GM19240 (cell line): Measurements from ENCODE around the gene HIRIP3.

ENCODE experiments used
- DNase-seq: peaks from one replicate; pipeline ENCODE4 v3.0.0; 2011; ENCODE audit warnings: low spot score; ENCODE audit not compliant: insufficient read length

The HIRIP3 gene

DNA sequence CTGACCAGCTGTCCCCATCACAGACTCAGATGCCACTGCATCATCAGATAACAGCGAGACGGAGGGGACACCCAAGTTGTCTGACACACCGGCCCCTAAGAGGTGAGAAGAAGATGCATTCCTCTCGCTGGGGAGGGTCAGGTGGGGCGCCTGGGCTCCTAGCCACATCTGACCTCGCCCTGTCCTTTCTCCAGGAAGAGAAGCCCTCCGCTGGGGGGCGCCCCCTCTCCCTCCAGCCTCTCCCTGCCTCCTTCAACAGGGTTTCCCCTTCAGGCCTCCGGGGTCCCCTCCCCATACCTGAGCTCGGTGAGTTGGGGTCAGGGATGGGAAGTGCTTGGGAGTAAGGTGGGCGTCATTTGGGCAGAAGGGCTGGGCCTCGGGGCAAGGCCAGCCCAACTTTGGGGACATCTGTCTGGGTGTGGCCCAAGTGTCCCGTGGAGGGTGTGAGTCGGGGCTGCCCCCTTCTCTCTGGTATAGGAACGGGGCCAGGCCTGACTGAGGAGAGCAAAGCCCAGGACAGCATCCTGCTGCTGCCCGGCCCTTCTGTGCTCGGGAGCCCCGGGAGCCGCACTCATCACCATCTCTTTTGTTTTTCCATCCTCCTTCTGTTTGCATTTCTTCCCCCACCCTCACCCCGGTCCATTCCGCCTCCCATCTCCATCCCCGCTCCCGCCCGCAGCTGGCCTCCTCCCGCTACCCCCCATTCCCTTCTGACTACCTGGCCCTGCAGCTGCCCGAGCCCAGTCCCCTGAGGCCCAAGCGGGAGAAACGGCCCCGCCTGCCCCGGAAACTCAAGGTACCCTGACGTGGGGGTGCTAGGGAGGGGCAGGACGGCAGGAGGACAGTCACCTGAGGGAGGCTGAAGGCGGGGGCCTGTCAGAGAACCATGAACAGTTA is 5.6 kb upstream of the HIRIP3 start:
- no peak for DNase-seq

DNA sequence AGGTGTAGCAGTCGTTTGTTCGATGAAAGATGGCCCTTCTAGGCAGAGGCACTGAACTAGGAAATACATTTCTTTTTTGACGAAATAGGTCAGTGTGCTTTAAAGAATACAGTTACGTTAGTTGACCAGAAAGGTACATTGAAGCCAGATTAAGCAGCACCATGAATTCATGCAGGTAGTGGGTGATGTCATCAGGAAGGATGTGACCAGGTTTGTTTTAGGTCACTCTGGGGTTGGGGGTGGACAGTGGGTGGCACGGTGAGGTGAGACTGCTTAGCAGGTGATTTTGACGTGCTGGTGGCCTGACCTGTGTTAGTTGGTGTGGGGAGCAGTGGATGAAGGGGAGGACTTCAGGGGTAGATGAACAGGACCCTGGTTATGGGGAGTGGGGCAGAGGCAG is 4.2 kb upstream of the HIRIP3 start:
- DNase-seq, result no peak

DNA sequence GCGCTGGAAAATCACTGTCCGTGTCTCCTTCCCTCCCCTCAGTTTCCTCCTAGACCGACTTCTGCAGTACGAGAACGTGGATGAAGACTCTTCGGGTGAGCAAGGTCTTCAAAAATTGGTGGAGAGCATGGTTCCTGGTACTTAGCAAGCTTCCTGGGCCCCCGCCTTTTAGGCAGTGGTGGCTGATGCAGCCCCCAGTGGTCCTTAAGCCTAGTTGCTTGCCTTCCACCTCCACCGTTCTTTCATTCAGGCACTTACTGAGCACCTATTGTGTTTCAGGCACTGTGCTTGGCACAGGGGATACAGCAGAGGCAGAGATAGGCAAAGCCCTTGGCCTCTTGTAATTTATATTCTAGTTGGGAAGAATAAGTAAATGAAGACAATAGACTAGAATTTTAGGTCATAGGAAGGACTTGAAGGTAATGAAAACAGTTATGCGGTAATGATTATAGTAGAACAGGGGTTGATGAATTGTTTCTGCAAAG is 1.4 kb upstream of the HIRIP3 start:
- DNase-seq, result no peak

GRCh38 chr16:29995911-29996765 is 721 bp upstream of the HIRIP3 start, which contains the start of gene INO80E:
TSS of gene INO80E (plus strand) at chr16:29996241. CDS start at chr16:29996311, 70 bp downstream.
- peak; percentile 100 for DNase-seq

GRCh38 chr16:29994600-29995323 is 655 bp downstream of the HIRIP3 start:
- peak; percentile 88 for DNase-seq

- no peak for DNase-seq
These were observed 1.4 kb downstream of the HIRIP3 start for GRCh38 chr16:29993903-29994599.

DNA sequence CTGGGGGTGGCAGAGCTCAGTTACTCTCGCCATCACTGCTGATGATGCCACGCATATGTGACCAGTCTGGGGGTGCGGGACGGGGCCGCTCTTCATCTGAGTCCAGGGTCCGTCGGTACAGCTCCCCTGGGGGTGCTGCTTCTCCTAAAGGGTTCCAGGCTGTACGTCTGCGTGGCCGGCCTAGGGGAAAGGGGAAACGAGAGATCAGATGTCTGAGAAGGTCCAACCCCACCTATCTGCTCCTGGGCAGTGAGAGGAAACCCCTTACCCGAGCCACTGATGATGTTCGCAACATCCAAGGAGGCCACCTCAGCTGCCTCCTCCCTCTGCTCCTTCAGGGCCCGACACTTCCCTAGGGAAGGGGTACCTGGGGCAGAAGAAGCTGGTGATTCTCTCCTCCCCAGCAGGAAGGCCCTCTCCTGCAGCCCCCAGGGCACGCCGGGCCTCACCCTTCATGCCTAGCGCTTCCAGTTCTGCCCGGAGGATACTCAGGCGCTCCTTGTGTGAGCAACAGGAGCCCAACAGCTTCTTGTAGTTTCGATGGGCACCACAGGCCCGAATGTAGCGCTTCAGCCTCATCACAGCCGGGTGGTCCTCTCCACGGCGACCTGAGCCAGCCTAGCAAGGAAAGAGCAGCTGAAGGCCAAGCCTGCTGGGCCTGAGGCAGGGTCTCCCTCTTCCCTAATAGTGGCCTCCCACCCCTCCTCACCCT is 2.1 kb downstream of the HIRIP3 start:
- DNase-seq, result no peak

GRCh38 chr16:29992344-29992967 is 3.0 kb downstream of the HIRIP3 start:
- DNase-seq, result no peak

DNA sequence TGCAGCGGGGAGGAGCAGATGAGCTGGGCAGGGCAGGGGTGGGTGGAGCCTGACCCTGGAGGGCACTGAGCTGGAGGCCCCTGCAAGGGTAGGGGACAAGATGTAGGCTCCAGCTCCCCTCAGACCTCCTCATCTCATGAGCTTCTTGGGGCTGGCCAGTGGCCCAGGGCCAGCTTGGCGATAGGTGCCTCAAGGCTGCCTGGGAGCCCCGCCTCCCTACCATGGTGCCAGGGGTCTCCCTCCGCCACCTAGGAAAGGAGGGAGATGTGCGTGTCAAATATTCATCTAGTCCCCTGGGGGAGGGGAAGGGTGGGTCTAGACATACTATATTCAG is 3.9 kb downstream of the HIRIP3 start:
- no peak for DNase-seq

DNA sequence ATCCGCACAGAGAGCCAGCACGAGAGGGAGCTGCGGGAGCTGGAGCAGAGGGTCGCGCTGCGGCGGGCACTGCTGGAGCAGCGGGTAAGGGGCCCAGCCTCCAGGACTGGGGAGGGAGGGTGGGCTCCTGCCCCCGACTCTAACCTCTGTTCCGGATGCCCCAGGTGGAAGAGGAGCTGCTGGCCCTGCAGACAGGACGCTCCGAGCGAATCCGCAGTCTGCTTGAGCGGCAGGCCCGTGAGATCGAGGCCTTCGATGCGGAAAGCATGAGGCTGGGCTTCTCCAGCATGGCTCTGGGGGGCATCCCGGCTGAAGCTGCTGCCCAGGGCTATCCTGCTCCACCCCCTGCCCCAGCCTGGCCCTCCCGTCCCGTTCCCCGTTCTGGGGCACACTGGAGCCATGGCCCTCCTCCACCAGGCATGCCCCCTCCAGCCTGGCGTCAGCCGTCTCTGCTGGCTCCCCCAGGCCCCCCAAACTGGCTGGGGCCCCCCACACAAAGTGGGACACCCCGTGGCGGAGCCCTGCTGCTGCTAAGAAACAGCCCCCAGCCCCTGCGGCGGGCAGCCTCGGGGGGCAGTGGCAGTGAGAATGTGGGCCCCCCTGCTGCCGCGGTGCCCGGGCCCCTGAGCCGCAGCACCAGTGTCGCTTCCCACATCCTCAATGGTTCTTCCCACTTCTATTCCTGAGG is 4.4 kb downstream of the HIRIP3 start:
- no peak for DNase-seq

GRCh38 chr16:29990034-29990433 is 5.4 kb downstream of the HIRIP3 start:
- DNase-seq, result no peak

DNA sequence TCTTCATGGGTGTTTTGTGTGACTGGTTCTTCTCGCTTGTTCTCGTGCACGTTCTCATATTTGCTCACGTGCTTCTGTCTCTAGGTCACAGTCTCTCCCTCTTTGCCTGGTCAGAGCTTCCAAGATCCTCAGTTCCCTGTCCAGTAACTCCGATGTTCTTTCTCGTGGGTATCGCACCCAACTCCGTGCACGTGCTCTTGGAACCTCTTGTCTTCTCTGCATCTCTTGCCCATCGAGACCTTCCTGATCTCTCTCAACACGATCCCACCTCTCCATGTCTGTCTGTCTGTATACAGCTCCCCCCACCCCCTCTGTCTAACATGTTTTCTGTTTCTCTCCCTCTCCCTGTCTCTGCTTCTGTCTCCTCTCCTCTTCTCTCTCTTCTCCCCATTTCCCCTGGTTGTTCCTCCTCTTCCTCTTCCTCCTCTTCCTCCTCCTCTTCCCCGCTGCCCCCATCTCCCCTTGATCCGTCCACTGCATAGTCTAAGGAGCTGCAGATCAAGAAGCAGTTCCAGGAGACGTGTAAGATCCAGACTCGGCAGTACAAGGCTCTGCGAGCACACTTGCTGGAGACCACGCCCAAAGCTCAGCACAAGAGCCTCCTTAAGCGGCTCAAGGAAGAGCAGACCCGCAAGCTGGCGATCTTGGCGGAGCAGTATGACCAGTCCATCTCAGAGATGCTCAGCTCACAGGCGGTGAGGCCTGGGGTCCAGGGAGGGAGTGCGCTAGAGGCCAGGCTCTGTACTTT is 6.1 kb downstream of the HIRIP3 start:
- no peak for DNase-seq

DNA sequence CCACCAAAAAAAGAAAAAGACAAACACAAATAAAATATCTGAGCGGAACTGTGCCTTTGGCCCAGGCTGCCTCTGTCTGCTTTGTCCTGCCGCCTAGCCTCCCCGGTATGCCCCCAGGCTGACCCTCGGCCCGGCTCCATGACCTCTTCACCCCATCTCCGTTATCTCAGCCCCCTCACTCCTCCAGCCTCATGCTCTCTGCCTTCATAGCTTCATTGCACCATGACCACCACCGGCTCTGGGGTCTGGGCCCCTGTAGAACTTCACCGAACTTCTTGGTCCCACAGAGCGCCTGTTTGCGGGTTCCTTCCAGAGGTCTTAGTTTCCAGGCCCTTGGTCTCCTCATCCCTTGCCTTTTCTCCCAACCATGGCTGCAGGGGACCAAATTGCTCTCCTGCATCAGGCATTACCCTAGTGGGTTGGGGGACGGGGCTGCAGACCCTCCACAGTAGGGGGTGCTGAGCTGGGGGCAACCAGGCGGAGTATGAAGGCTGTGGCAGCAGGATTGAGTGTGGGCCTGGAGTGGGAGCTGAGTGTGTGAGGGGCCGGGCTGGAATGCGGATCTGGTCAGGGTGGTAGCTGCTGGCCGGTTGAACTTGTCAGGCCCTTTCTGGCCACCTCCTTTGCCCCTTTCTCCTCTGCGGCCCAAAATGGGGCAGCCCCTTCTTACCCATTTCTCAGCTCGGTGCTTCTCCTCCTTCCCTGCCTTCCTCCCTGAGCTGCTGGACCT is 6.9 kb downstream of the HIRIP3 start:
- no peak for DNase-seq

- no peak for DNase-seq
These were observed 7.9 kb downstream of the HIRIP3 start for GRCh38 chr16:29987371-29988085.

DNA sequence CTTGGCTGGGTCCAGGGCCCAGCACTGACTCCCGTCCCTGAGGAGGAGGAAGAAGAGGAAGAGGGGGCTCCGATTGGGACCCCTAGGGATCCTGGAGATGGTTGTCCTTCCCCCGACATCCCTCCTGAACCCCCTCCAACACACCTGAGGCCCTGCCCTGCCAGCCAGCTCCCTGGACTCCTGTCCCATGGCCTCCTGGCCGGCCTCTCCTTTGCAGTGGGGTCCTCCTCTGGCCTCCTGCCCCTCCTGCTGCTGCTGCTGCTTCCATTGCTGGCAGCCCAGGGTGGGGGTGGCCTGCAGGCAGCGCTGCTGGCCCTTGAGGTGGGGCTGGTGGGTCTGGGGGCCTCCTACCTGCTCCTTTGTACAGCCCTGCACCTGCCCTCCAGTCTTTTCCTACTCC is 8.5 kb downstream of the HIRIP3 start:
- no peak for DNase-seq

DNA sequence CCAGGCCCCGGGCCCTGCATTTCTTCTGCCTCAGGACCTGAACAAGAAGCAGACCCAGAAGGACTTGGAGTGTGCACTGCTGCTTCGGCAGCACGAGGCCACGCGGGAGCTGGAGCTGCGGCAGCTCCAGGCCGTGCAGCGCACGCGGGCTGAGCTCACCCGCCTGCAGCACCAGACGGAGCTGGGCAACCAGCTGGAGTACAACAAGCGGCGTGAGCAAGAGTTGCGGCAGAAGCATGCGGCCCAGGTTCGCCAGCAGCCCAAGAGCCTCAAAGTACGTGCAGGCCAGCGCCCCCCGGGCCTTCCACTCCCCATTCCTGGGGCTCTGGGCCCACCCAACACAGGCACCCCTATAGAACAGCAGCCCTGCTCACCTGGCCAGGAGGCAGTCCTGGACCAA is 9.2 kb downstream of the HIRIP3 start:
- no peak for DNase-seq

DNA sequence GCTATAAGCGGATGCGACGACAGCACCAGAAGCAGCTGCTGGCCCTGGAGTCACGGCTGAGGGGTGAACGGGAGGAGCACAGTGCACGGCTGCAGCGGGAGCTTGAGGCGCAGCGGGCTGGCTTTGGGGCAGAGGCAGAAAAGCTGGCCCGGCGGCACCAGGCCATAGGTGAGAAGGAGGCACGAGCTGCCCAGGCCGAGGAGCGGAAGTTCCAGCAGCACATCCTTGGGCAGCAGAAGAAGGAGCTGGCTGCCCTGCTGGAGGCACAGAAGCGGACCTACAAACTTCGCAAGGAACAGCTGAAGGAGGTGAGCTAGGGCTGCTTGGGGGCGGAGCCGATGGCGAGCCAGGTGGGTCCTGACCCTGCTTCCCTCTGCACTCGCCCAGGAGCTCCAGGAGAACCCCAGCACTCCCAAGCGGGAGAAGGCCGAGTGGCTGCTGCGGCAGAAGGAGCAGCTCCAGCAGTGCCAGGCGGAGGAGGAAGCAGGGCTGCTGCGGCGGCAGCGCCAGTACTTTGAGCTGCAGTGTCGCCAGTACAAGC is 10.1 kb downstream of the HIRIP3 start:
- no peak for DNase-seq
